Measurements from ENCODE around the gene FRRS1L.

The FRRS1L gene

GRCh38 chr9:109158651-109159050 lies 8.4 kb downstream of the FRRS1L start:
- Histone ChIP-seq H3K4me1 (ENCODE audit: insufficient read depth, low read length, severe bottlenecking) (no peaks in the 10 kb centered on the region), H3K9me2 (ENCODE audit: low read depth, low read length) (no peaks in the 10 kb centered on the region), H4K20me1 (ENCODE audit: insufficient read depth, low read length) (no peaks in the 10 kb centered on the region), H3K27me3 (ENCODE audit: insufficient read depth, low read length) (no peaks in the 10 kb centered on the region; the same call in 1 of the 2 replicates), H3K79me2 (ENCODE audit: insufficient read depth, low read length) (no peaks in the 10 kb centered on the region), H2AFZ (ENCODE audit: low read length) (no peak overlapping the region), H3K4me3 (ENCODE audit: low read depth, low read length, poor library complexity, severe bottlenecking) (no peak overlapping the region), H3K36me3 (ENCODE audit: insufficient read depth, low read length) (no peaks in the 10 kb centered on the region), H3K27ac (ENCODE audit: low read depth, low read length, poor library complexity, severe bottlenecking) (no peak overlapping the region), H3K9ac (ENCODE audit: low read length) (no peak overlapping the region), H3K4me2 (ENCODE audit: low read length) (no peak overlapping the region), H3F3A (ENCODE audit: insufficient read depth, low read length) (no peaks in the 10 kb centered on the region), H3K9me3 (ENCODE audit: low read length) (no peaks in the 10 kb centered on the region)
- no peak for TF ChIP-seq EZH2 (IDR thresholded peaks at IDR 0.05; ENCODE audit: borderline replicate concordance, low read length)
- no peak for TF ChIP-seq CTCF (IDR thresholded peaks at IDR 0.05; ENCODE audit: low read length)

GRCh38 chr9:109156708-109157107 lies 10.3 kb downstream of the FRRS1L start:
- Histone ChIP-seq H3K9ac (ENCODE audit: low read length) (no peak overlapping the region), H3K79me2 (ENCODE audit: insufficient read depth, low read length) (no peaks in the 10 kb centered on the region), H3K4me3 (ENCODE audit: low read depth, low read length, poor library complexity, severe bottlenecking) (no peak overlapping the region), H3K36me3 (ENCODE audit: insufficient read depth, low read length) (no peaks in the 10 kb centered on the region), H3K27ac (ENCODE audit: low read depth, low read length, poor library complexity, severe bottlenecking) (no peak overlapping the region), H3K27me3 (ENCODE audit: insufficient read depth, low read length) (no peaks in the 10 kb centered on the region; the same call in 1 of the 2 replicates), H3K4me1 (ENCODE audit: insufficient read depth, low read length, severe bottlenecking) (no peaks in the 10 kb centered on the region), H3K4me2 (ENCODE audit: low read length) (no peak overlapping the region), H4K20me1 (ENCODE audit: insufficient read depth, low read length) (no peaks in the 10 kb centered on the region), H2AFZ (ENCODE audit: low read length) (no peak overlapping the region), H3K9me3 (ENCODE audit: low read length) (no peaks in the 10 kb centered on the region), H3K9me2 (ENCODE audit: low read depth, low read length) (no peaks in the 10 kb centered on the region), H3F3A (ENCODE audit: insufficient read depth, low read length) (no peaks in the 10 kb centered on the region)
- TF ChIP-seq CTCF (IDR thresholded peaks at IDR 0.05; ENCODE audit: low read length), result no peak
- TF ChIP-seq EZH2 (IDR thresholded peaks at IDR 0.05; ENCODE audit: borderline replicate concordance, low read length), result no peak

GRCh38 chr9:109150925-109151545 lies 16.0 kb downstream of the FRRS1L start:
- H3K4me3 ChIP-seq (ENCODE audit: low read depth, low read length, poor library complexity, severe bottlenecking), result no peak overlapping the region
- no peaks in the 10 kb centered on the region for H4K20me1 ChIP-seq (ENCODE audit: insufficient read depth, low read length)
- TF ChIP-seq CTCF (IDR thresholded peaks at IDR 0.05; ENCODE audit: low read length) (no peak), EZH2 (IDR thresholded peaks at IDR 0.05; ENCODE audit: borderline replicate concordance, low read length) (no peak)
- no peaks in the 10 kb centered on the region for H3F3A ChIP-seq (ENCODE audit: insufficient read depth, low read length)
- no peak overlapping the region for H3K27ac ChIP-seq (ENCODE audit: low read depth, low read length, poor library complexity, severe bottlenecking)
- H3K9me2 ChIP-seq (ENCODE audit: low read depth, low read length), result no peaks in the 10 kb centered on the region
- H3K36me3 ChIP-seq (ENCODE audit: insufficient read depth, low read length), result no peaks in the 10 kb centered on the region
- H3K4me2 ChIP-seq (ENCODE audit: low read length), result no peak overlapping the region
- H3K79me2 ChIP-seq (ENCODE audit: insufficient read depth, low read length), result no peaks in the 10 kb centered on the region
- no peaks in the 10 kb centered on the region for H3K9me3 ChIP-seq (ENCODE audit: low read length)
- no peak overlapping the region for H3K9ac ChIP-seq (ENCODE audit: low read length)
- H3K27me3 ChIP-seq (ENCODE audit: insufficient read depth, low read length), result no peaks in the 10 kb centered on the region; the same call in 1 of the 2 replicates
- H3K4me1 ChIP-seq (ENCODE audit: insufficient read depth, low read length, severe bottlenecking), result no peaks in the 10 kb centered on the region
- H2AFZ ChIP-seq (ENCODE audit: low read length), result no peak overlapping the region

Measured in OCI-LY1 (cell line).